Epithelial cell of proximal tubule (primary cell): ENCODE results near the gene PIPOX. TPM values are rescaled to one million over a fixed set of nuclear protein-coding genes. Genes with fewer than 3 reads are reported as not detected.

ENCODE experiments used
- DNase-seq: peaks from one replicate; pipeline ENCODE4 v3.0.0-alpha.2; 2011; ENCODE audit warnings: low read depth
- H3K4me3 ChIP-seq: 2 replicates; pipeline ENCODE4 v1.5.1; 2011; ENCODE audit warnings: low read depth, mild to moderate bottlenecking, low read length
- CTCF ChIP-seq: conservative IDR thresholded peaks from 2 replicates; pipeline ENCODE4 v1.5.1; 2012; ENCODE audit warnings: low read depth, mild to moderate bottlenecking, low read length
- total RNA-seq: library from RNA; depleted of rRNA; stranded (reverse); fragments of >200 nt; gene quantifications from 2 replicates; pipeline ENCODE4 v1.2.3, GENCODE V29; 2015

The PIPOX gene
- total RNA-seq, 1 donor from 2014 or later: 0.35 TPM

- DNase-seq: no peak
- no peak overlapping the region for H3K4me3 ChIP-seq
- no peak for TF ChIP-seq CTCF
These were observed 8.8 kb downstream of the PIPOX start for GRCh38 chr17:29051731-29052130.

- DNase-seq: no peak
- no peak for TF ChIP-seq CTCF
- no peak overlapping the region for H3K4me3 ChIP-seq
These were observed 11.9 kb downstream of the PIPOX start for GRCh38 chr17:29054835-29055234.

GRCh38 chr17:29057361-29057760 is 14.4 kb downstream of the PIPOX start:
- no peak for TF ChIP-seq CTCF

GRCh38 chr17:29058391-29058790 is 15.4 kb downstream of the PIPOX start:
- H3K4me3 ChIP-seq: no peak overlapping the region
- DNase-seq: no peak
- TF ChIP-seq CTCF: no peak

More at GRCh38 chr17:29057361-29057760, 14.4 kb downstream of the PIPOX start:
- DNase-seq: no peak
- no peak overlapping the region for H3K4me3 ChIP-seq

- TF ChIP-seq CTCF: no peak
- H3K4me3 ChIP-seq: no peak overlapping the region
- DNase-seq: no peak
These were observed 16.3 kb downstream of the PIPOX start for GRCh38 chr17:29059281-29059680.

GRCh38 chr17:29060475-29060874 is 17.5 kb downstream of the PIPOX start:
- DNase-seq: no peak
- no peak overlapping the region for H3K4me3 ChIP-seq
- TF ChIP-seq CTCF: no peak

- no peak for TF ChIP-seq CTCF
- DNase-seq: no peak
- no peak overlapping the region for H3K4me3 ChIP-seq
These were observed 18.1 kb downstream of the PIPOX start for GRCh38 chr17:29061036-29061435.
